RCC 7860 (cell line): ENCODE results near the gene GUCY2F.

Experiments used
- DNase-seq: peaks from one replicate; pipeline ENCODE4 v3.0.0-alpha.2; 2015; ENCODE audit warnings: low spot score
- FAIRE-seq: peaks from 2 replicates; lab custom pipeline; 2012; peaks lifted over from hg19 to GRCh38; lab: Jason Lieb, UNC

The GUCY2F gene

GRCh38 chrX:109344678-109345077, 137.2 kb downstream of the GUCY2F start:
- DNase-seq (no peak), FAIRE-seq (no peak)

GRCh38 chrX:109344101-109344500, 137.8 kb downstream of the GUCY2F start:
- no peak for FAIRE-seq

GRCh38 chrX:109343671-109344070, 138.2 kb downstream of the GUCY2F start:
- FAIRE-seq: no peak
- no peak for DNase-seq

More at GRCh38 chrX:109344101-109344500, 137.8 kb downstream of the GUCY2F start:
- DNase-seq: no peak

- DNase-seq: no peak
- no peak for FAIRE-seq
Measured at GRCh38 chrX:109336141-109336540, 145.7 kb downstream of the GUCY2F start.

- FAIRE-seq: no peak
- DNase-seq: no peak
Measured at GRCh38 chrX:109327251-109327650, 154.6 kb downstream of the GUCY2F start.
